Right atrium auricular region (tissue), 2 donors: Measurements from ENCODE around the gene NINL. TPM values are rescaled to one million over a fixed set of nuclear protein-coding genes. Genes with fewer than 3 reads are reported as not detected.

Experiments
- DNase-seq: peaks from one replicate; pipeline ENCODE4 v3.0.0-alpha.2; 2019; ENCODE audit warnings: low spot score
- H3K27ac ChIP-seq, 2 donors: fragments of 200-600 bp; sonication (generic); 1 replicate in 1 of 2; 2 replicates in 1 of 2; pipeline ENCODE4 v1.5.1; 2016 to 2019
- H3K27me3 ChIP-seq, 2 donors: fragments of 200-600 bp; sonication (generic); one replicate each; pipeline versions ENCODE4 v1.5.1 to v1.6.0; 2017 to 2019
- H3K36me3 ChIP-seq: fragments of 200-600 bp; sonication (generic); one replicate; pipeline ENCODE4 v1.5.1; 2016
- H3K4me1 ChIP-seq, 2 donors: fragments of 200-600 bp; sonication (generic); one replicate each; pipeline versions ENCODE4 v1.5.1 to v1.6.0; 2017 to 2019
- H3K4me3 ChIP-seq, 2 donors: fragments of 200-600 bp; sonication (generic); 1 replicate in 1 of 2; 2 replicates in 1 of 2; pipeline ENCODE4 v1.5.1; 2017 to 2019; ENCODE audit warnings: mild to moderate bottlenecking in 1 of 2, moderate library complexity in 1 of 2
- H3K9me3 ChIP-seq, 2 donors: fragments of 200-600 bp; sonication (generic); one replicate each; pipeline ENCODE4 v1.5.1; 2019
- total RNA-seq, 2 donors: library from RNA; depleted of rRNA; stranded (reverse); fragments of >200 nt; gene quantifications; one replicate each; pipeline ENCODE4 v1.1.0, GENCODE V29; 2016
- TF ChIP-seq, protein P1 (sequence below), 2 donors: fragments of 200-600 bp; sonication (generic); IDR thresholded peaks; one replicate each; pipeline ENCODE4 v1.5.1; 2019; ENCODE audit warnings: antibody characterized with exemption in 2 of 2

The NINL gene
- total RNA-seq, 2 donors from 2014 or later, result 3.7 to 4.8 TPM

DNA sequence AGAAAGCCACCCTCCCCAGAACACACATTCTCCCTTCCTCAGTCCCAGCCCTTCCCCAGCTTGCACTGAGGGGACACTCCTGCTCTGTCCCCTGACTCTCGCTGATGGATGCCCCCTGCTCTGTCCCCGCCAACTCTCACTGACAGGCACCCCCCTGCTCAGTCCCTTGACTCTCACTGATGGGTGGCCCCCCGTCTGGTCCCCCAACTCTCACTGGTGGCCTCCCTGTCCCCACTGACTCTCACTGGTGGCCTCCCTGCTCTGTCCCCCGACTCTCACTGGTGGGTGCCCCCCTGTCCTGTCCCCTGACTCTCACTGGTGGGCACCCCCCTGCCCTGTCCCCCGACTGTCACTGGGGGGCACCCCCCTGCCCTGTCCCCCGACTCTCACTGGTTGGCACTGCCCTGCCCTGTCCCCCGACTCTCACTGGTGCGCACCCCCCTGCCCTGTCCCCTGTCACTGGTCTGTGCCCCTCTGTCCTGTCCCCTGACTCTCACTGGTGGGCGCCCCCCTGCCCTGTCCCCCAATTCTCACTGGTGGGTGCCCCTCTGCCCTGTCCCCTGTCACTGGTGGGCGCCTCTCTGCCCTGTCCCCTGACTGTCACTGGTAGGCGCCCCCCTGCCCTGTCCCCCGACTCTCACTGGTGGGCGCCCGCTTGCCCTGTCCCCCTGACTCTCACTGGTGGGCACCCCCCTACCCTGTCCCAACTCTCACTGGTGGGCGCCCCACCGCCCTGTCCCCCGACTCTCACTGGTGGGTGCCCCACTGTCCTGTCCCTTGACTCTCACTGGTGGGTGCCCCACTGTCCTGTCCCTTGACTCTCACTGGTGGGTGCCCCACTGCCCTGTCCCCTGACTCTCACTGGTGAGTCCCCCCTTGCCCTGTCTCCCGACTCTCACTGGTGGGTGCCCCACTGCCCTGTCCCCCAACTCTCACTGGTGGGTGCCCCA, 116.9 kb downstream of the NINL start:
- H3K27me3 ChIP-seq, result no peaks in the 10 kb centered on the region
- TF ChIP-seq, protein P1, sequence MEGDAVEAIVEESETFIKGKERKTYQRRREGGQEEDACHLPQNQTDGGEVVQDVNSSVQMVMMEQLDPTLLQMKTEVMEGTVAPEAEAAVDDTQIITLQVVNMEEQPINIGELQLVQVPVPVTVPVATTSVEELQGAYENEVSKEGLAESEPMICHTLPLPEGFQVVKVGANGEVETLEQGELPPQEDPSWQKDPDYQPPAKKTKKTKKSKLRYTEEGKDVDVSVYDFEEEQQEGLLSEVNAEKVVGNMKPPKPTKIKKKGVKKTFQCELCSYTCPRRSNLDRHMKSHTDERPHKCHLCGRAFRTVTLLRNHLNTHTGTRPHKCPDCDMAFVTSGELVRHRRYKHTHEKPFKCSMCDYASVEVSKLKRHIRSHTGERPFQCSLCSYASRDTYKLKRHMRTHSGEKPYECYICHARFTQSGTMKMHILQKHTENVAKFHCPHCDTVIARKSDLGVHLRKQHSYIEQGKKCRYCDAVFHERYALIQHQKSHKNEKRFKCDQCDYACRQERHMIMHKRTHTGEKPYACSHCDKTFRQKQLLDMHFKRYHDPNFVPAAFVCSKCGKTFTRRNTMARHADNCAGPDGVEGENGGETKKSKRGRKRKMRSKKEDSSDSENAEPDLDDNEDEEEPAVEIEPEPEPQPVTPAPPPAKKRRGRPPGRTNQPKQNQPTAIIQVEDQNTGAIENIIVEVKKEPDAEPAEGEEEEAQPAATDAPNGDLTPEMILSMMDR (IDR thresholded peaks at IDR 0.05), result no peak
- no peak overlapping the region for H3K4me3 ChIP-seq
- H3K36me3 ChIP-seq, result peaks cover 6% of the 10 kb centered on the region
- H3K4me1 ChIP-seq, result peaks cover 0 to 7% of the 10 kb centered on the region in 2 donors
- H3K27ac ChIP-seq, result no peak overlapping the region
- no peak for DNase-seq
- H3K9me3 ChIP-seq, result no peaks in the 10 kb centered on the region

DNA sequence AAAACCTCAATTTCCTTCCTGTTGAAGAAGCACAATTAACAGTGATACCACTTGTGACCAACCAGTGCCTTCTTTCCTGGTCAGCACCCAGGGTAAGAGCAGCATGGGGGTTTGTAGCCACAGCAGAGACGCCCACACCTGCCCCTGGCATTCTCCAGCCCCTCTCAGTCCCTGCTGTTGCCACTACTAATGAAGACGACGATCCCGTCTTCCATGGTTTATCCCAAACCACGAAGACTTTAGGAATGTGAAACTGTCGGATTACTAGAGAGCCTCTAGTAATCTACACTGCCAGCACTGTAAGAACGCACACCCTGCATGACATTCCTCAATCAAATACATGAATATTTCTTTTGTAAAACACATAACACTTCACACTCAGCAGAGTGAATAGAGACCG, 117.9 kb downstream of the NINL start:
- no peaks in the 10 kb centered on the region for H3K27me3 ChIP-seq
- no peaks in the 10 kb centered on the region for H3K9me3 ChIP-seq
- DNase-seq, result no peak
- TF ChIP-seq, protein P1 (IDR thresholded peaks at IDR 0.05), result no peak
- no peak overlapping the region for H3K4me3 ChIP-seq
- peaks cover 0 to 7% of the 10 kb centered on the region in 2 donors for H3K4me1 ChIP-seq
- H3K36me3 ChIP-seq, result peaks cover 6% of the 10 kb centered on the region
- H3K27ac ChIP-seq, result no peak overlapping the region

DNA sequence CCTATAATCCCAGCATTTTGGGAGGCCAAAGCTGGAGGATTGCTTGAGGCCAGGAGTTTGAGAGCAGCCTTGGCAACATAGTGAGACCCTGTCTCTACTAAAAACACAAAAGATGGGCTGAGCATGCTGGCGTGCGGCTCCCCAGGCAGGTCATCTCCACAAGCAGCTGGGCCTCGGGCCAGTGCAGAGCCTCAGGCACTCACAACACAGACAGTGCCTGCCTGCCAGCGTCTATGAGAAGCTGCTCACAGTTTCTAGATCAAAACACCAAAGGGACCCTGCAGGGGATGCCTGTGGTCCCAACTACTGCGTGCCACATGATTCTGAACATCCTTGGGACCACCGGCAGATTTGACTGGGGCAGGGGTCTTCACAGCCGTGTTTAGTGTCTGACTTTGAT, 118.5 kb downstream of the NINL start:
- Histone ChIP-seq H3K9me3 (no peaks in the 10 kb centered on the region), H3K27ac (no peak overlapping the region)
- DNase-seq, result no peak

DNA sequence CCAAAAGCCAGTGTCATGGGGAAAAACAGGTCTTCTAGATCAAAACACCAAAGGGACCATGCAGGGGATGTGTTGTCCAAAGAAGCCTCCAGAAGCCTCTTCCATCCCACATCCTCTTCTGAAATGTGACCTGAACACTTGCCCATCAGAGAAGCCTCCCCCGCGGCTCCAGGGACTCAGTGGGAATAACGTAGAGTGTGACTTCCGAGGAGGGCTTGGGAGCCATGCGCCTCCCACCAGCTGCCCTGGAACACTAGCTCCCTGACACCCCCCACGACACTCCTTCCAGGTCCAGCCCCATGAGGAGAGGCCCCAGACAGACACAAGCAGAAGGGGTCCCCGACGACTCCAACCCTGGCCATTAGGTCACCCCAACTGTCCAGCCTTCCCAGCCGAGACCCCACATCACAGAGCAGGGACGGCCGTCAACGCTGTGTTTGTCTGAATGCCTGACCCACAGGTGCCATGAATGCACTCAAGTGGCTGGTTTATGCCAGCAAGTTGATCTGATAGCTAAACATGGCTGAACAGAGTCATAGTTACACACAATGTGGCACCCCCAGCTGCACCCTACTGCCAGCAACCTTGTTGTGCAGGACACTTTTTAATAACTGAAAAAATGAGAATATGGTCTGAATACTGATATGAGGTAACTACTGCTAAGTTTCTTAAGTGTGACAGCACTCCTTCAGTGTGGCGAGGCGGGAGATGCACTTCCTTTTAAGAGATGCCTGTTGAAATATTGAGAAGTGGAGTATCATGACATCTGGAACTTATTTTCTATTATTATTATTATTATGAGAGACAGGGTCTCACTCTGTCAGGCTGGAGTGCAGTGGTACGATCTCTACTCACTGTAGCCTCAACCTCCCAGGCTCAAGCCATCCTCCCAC, 119.8 kb downstream of the NINL start:
- H3K27ac ChIP-seq, result peak overlapping the region in 1 of 2 donors; percentile 11

More for the DNA sequence above, 118.5 kb downstream of the NINL start:
- H3K4me3 ChIP-seq, result no peak overlapping the region
- H3K36me3 ChIP-seq, result peaks cover 6% of the 10 kb centered on the region
- peaks cover 0 to 7% of the 10 kb centered on the region in 2 donors for H3K4me1 ChIP-seq
- TF ChIP-seq, protein P1 (IDR thresholded peaks at IDR 0.05), result no peak
- H3K27me3 ChIP-seq, result no peaks in the 10 kb centered on the region

DNA sequence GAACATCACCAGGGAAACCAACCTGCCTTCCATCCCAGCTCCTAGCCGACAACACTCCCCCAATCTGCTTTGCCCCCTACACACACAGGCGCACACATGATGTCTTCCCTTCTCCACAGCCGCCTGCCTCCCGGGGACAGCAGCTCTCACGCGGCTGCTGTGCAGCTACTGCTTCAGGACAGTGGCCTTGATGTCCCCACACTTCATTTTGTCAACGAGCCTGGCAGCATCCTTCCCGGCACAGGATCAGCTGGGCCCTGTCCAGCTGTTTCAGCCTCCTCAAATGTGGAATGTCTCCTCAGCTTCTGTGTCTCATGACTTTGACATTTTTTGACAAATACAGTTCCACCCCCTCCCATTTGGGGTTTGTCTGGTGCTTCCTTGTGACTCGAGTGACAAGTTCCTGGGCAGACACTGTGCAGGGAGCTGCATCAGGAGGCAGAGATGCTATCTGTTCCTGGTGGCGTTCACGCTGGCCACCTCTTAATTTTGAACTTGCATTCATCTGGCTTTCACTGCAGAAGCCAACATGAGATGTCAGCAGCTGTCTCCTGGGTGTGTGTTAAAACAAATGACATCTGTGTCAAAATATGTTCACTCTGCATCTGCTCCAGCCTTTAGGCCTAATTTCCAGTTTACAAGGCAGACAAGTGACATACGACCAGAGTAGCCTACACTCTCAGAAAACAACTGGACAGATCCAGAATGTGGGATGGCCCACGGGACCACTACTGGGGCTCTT, 120.7 kb downstream of the NINL start:
- H3K4me1 ChIP-seq, result peaks cover 0 to 7% of the 10 kb centered on the region in 2 donors
- no peak for DNase-seq
- H3K36me3 ChIP-seq, result peaks cover 9% of the 10 kb centered on the region
- TF ChIP-seq, protein P1 (IDR thresholded peaks at IDR 0.05), result no peak
- no peak overlapping the region for H3K4me3 ChIP-seq
- no peaks in the 10 kb centered on the region for H3K9me3 ChIP-seq
- peak overlapping the region in 1 of 2 donors; percentile 11 for H3K27ac ChIP-seq
- H3K27me3 ChIP-seq, result no peaks in the 10 kb centered on the region

More for the DNA sequence above, 119.8 kb downstream of the NINL start:
- no peak overlapping the region for H3K4me3 ChIP-seq
- peaks cover 0 to 7% of the 10 kb centered on the region in 2 donors for H3K4me1 ChIP-seq
- peaks cover 9% of the 10 kb centered on the region for H3K36me3 ChIP-seq
- DNase-seq, result no peak
- no peaks in the 10 kb centered on the region for H3K27me3 ChIP-seq
- TF ChIP-seq, protein P1 (IDR thresholded peaks at IDR 0.05), result no peak
- H3K9me3 ChIP-seq, result no peaks in the 10 kb centered on the region
